22Rv1 (cell line): ENCODE measurements around the gene GAL.

Experiments
- H3K27ac ChIP-seq: fragments of 450-650 bp; 2 replicates; pipeline ENCODE4 v1.5.1; 2017
- CTCF ChIP-seq: fragments of 450-650 bp; IDR thresholded peaks from 2 replicates; pipeline ENCODE4 v1.5.1; 2017; ENCODE audit warnings: mild to moderate bottlenecking
- ZFX ChIP-seq: fragments of 450-650 bp; IDR thresholded peaks from 2 replicates; pipeline ENCODE4 v1.6.1; 2017; ENCODE audit warnings: antibody characterized with exemption, borderline replicate concordance

The GAL gene

GRCh38 chr11:68666849-68667248, 17.5 kb upstream of the GAL start:
- TF ChIP-seq ZFX = no peak
- no peak for TF ChIP-seq CTCF
- no peak overlapping the region for H3K27ac ChIP-seq

GRCh38 chr11:68667511-68668500, 16.5 kb upstream of the GAL start:
- H3K27ac ChIP-seq = no peak overlapping the region
- TF ChIP-seq ZFX (no peak), CTCF (no peak)

GRCh38 chr11:68669301-68670090, 14.8 kb upstream of the GAL start:
- no peak for TF ChIP-seq ZFX
- no peak for TF ChIP-seq CTCF
- H3K27ac ChIP-seq = no peak overlapping the region

- TF ChIP-seq ZFX (no peak), CTCF (no peak)
Observed at GRCh38 chr11:68670208-68670992, 13.9 kb upstream of the GAL start.

GRCh38 chr11:68673306-68673945, 10.9 kb upstream of the GAL start:
- no peak overlapping the region for H3K27ac ChIP-seq
- TF ChIP-seq CTCF (no peak), ZFX (no peak)

More at GRCh38 chr11:68670208-68670992, 13.9 kb upstream of the GAL start:
- H3K27ac ChIP-seq = no peak overlapping the region

- H3K27ac ChIP-seq = no peak overlapping the region
- no peak for TF ChIP-seq ZFX
- TF ChIP-seq CTCF = no peak
Observed at GRCh38 chr11:68673991-68674390, 10.4 kb upstream of the GAL start.
